Astrocyte of the spinal cord (primary cell): ENCODE results near the gene RYR3.

ENCODE experiments used
- DNase-seq: peaks from one replicate; pipeline ENCODE4 v3.0.0; 2011; ENCODE audit warnings: low read depth, low spot score
- H3K4me3 ChIP-seq: 2 replicates; pipeline ENCODE4 v1.5.1; 2011; ENCODE audit warnings: low read depth, mild to moderate bottlenecking, low read length, moderate library complexity
- in situ Hi-C: cut with HindIII; loops from 2 replicates; pipeline ENCODE4 v1.10.0; 2017; ENCODE audit warnings: low sequenced_read_pairs
- TF ChIP-seq, protein P1 (sequence below): IDR thresholded peaks from 2 replicates; pipeline ENCODE4 v1.5.1; 2012; ENCODE audit warnings: low read depth, mild to moderate bottlenecking, low read length, inconsistent platforms

RYR3 gene

DNA sequence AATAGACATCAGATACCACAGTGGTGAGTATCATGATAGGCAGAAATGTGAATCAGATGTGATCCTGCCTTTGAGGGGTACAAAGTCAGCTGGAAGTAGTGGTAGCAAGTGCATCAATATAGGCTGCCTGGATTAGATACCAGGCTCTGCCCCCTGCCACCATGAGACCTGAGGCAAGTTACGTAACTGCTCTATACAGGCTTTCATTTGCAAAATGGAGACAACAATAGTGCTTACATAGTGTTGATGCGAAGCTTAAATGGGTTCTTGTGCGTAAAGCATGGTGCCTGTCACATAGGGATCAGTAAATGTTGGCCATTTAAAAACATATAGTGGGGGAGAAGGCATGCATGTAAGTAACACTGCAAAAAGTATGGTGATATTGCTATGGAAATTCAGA is 158.0 kb downstream of the RYR3 start:
- in situ Hi-C loops, result no loop called here
- no peak overlapping the region for H3K4me3 ChIP-seq
- DNase-seq, result no peak
- TF ChIP-seq, protein P1, sequence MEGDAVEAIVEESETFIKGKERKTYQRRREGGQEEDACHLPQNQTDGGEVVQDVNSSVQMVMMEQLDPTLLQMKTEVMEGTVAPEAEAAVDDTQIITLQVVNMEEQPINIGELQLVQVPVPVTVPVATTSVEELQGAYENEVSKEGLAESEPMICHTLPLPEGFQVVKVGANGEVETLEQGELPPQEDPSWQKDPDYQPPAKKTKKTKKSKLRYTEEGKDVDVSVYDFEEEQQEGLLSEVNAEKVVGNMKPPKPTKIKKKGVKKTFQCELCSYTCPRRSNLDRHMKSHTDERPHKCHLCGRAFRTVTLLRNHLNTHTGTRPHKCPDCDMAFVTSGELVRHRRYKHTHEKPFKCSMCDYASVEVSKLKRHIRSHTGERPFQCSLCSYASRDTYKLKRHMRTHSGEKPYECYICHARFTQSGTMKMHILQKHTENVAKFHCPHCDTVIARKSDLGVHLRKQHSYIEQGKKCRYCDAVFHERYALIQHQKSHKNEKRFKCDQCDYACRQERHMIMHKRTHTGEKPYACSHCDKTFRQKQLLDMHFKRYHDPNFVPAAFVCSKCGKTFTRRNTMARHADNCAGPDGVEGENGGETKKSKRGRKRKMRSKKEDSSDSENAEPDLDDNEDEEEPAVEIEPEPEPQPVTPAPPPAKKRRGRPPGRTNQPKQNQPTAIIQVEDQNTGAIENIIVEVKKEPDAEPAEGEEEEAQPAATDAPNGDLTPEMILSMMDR, result no peak

GRCh38 chr15:33473005-33473404 is 162.2 kb downstream of the RYR3 start:
- in situ Hi-C loops, result no loop called here
- no peak overlapping the region for H3K4me3 ChIP-seq
- DNase-seq, result no peak
- TF ChIP-seq, protein P1, result no peak

GRCh38 chr15:33473714-33474113 is 162.9 kb downstream of the RYR3 start:
- no peak for DNase-seq
- in situ Hi-C loops, result no loop called here
- no peak overlapping the region for H3K4me3 ChIP-seq
- TF ChIP-seq, protein P1, result no peak

DNA sequence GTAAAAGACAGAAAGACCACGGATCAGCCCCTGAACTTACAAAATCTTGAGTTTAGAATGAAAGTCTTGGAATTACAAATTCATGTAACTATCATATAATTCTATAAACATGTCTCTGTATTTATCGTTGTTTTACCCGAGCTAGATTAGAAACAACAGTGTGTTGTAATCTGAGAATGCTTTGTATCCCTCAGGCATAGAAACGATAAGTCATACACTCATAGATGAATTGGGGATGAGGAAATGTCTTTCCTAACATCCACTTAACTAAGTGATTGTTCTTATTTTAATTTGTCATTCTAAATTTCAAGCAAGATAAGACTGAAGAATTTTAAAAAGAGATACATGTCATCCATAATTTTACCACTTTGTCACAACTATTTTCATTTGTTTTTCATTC is 165.3 kb downstream of the RYR3 start:
- H3K4me3 ChIP-seq, result no peak overlapping the region
- DNase-seq, result no peak
- TF ChIP-seq, protein P1, result no peak
- in situ Hi-C loops, result no loop called here

DNA sequence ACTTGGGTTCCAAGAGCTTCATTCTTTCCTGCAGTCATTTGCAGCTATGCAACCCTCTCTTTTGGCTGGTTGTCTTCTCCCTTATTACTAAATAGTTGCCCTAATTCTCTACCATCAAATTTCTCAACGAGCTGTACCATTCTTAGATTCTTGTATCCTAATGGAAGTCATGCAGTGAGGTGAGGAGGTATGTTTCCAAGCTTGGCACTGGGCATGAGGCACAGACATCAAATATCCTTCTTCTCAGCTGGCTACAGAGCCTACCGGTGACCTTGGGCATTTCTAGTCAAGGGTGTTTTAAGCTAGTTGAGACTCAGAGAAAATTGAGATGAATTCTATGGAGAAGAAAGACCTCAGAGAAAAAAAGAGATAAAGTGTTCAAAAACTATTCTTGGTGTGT is 166.1 kb downstream of the RYR3 start:
- in situ Hi-C loops, result no loop called here
- TF ChIP-seq, protein P1, result no peak
- H3K4me3 ChIP-seq, result no peak overlapping the region
- DNase-seq, result no peak

DNA sequence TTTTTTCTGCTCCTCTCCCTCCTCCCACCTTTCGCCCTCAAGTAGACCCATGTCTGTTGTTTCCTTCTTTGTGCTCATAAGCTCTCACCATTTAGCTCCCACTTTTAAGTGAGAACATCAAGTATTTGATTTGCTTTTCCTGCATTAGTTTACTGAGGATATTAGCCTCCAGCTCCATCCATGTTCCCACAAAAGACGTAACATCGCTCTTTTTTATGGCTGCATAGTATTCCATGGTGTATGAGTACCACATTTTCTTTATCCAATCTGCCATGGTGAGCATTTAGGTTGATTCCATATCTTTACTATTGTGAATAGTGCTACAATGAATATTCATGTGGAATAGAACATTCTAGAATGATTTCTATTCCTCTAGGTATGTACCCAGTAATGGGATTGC is 178.6 kb downstream of the RYR3 start:
- DNase-seq, result no peak
- H3K4me3 ChIP-seq, result no peak overlapping the region
- in situ Hi-C loops, result no loop called here
- TF ChIP-seq, protein P1, result no peak

GRCh38 chr15:33490703-33491102 is 179.9 kb downstream of the RYR3 start:
- in situ Hi-C loops, result no loop called here
- H3K4me3 ChIP-seq, result no peak overlapping the region
- TF ChIP-seq, protein P1, result no peak
- no peak for DNase-seq
